Activated CD8-positive, alpha-beta T cell treated with anti-CD3 and anti-CD28 coated beads, Interleukin-2, amount 10 ng/mL, durations not matched to agents 7 days and 5 days (primary cell): ENCODE results near the gene TBCE. TPM values are rescaled to one million over a fixed set of nuclear protein-coding genes. Genes with fewer than 3 reads are reported as not detected.

Source experiments
- ATAC-seq: fragments of 150-1000 bp; cut with Tn5 transposase; one replicate; pipeline ENCODE4 v1.10.0; 2021; ENCODE audit warnings: moderate library complexity
- CTCF ChIA-PET: fragments of 350-600 bp; sonication (Branson Sonifier 250); formaldehyde crosslinking; loops from one replicate; lab custom pipeline; 2021; ENCODE audit warnings: antibody characterized with exemption; lab: Charles Lee
- POLR2A ChIA-PET: fragments of 350-600 bp; sonication (Branson Sonifier 250); formaldehyde crosslinking; loops from one replicate; lab custom pipeline; 2021; ENCODE audit warnings: antibody characterized with exemption; lab: Charles Lee
- DNase-seq: peaks from one replicate; pipeline ENCODE4 v3.0.0-alpha.2; 2020
- H3K27ac Mint-ChIP-seq: one replicate; pipeline ENCODE4 v1.8.0; 2021; ENCODE audit warnings: mild to moderate bottlenecking, mixed read lengths
- H3K27me3 Mint-ChIP-seq: one replicate; pipeline ENCODE4 v1.8.0; 2021; ENCODE audit warnings: low read depth, mixed read lengths
- H3K36me3 Mint-ChIP-seq: one replicate; pipeline ENCODE4 v1.8.0; 2021; ENCODE audit warnings: low read depth, mixed read lengths
- H3K4me1 Mint-ChIP-seq: one replicate; pipeline ENCODE4 v1.8.0; 2021; ENCODE audit warnings: low read depth, mixed read lengths
- H3K4me3 Mint-ChIP-seq: one replicate; pipeline ENCODE4 v1.8.0; 2021; ENCODE audit warnings: mild to moderate bottlenecking, mixed read lengths
- H3K9me3 Mint-ChIP-seq: one replicate; pipeline ENCODE4 v1.8.0; 2022; ENCODE audit warnings: mixed read lengths; ENCODE audit not compliant: insufficient read depth
- total RNA-seq, 2 experiments: library from RNA; stranded (reverse); gene quantifications; one replicate each; pipeline ENCODE4 v1.2.3, GENCODE V29; 2021

TBCE gene
- total RNA-seq, 2 experiments from 2014 or later, result 28.1 to 31.9 TPM

GRCh38 chr1:235426680-235427079 is 59.5 kb downstream of the TBCE start:
- ATAC-seq (no peak), DNase-seq (no peak)
- Mint-ChIP-seq H3K9me3 (no peaks in the 10 kb centered on the region), H3K27me3 (no peaks in the 10 kb centered on the region), H3K4me1 (peaks cover 26% of the 10 kb centered on the region), H3K36me3 (no peaks in the 10 kb centered on the region), H3K4me3 (no peak overlapping the region), H3K27ac (no peak overlapping the region)
- ChIA-PET CTCF (interaction anchor here (0.7 to 6.8 kb wide), 3 partner anchors 11 to 78 kb away, joined by 3 to 40 read pairs (median 3); no protein-coding TSS in a partner anchor), POLR2A (interaction anchor here (0.7 kb wide), 1 partner anchor 17 kb away, joined by 3 read pairs; no protein-coding TSS in a partner anchor)

DNA sequence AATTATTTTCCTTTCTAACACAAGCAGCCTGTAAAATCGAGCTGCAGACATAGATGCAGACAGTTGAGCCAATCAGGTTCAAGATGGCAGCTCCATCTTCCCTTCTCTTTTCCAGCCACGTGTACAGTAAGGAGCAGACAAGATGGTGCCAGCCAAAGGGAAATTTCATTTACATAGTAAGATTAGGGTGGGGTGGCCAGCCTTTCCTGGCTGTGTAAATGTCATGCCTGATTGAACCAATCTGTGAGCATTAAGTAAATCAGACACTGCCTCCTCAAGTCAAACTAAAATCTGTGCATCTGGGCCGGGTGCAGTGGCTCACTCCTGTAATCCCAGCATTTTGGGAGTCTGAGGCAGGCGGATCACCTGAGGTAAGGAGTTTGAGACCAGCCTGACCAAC is 60.2 kb downstream of the TBCE start:
- Mint-ChIP-seq H3K4me3 (no peak overlapping the region), H3K36me3 (no peaks in the 10 kb centered on the region), H3K4me1 (peaks cover 20% of the 10 kb centered on the region), H3K27me3 (no peaks in the 10 kb centered on the region), H3K9me3 (no peaks in the 10 kb centered on the region), H3K27ac (no peak overlapping the region)
- ATAC-seq (no peak), DNase-seq (no peak)
- CTCF ChIA-PET, result interaction anchor here (1.2 to 6.8 kb wide), 2 partner anchors 11 to 76 kb away, joined by 3 to 40 read pairs; no protein-coding TSS in a partner anchor
- POLR2A ChIA-PET, result interaction anchor here (0.7 kb wide), 1 partner anchor 16 kb away, joined by 3 read pairs; no protein-coding TSS in a partner anchor

GRCh38 chr1:235429143-235429542 is 61.9 kb downstream of the TBCE start:
- Mint-ChIP-seq H3K4me1 (peaks cover 4% of the 10 kb centered on the region), H3K9me3 (no peaks in the 10 kb centered on the region), H3K4me3 (no peak overlapping the region), H3K27ac (no peak overlapping the region), H3K36me3 (no peaks in the 10 kb centered on the region), H3K27me3 (no peaks in the 10 kb centered on the region)
- ATAC-seq (no peak), DNase-seq (no peak)
- CTCF ChIA-PET, result interaction anchor here (6.8 kb wide), 1 partner anchor 13 kb away, joined by 40 read pairs; no protein-coding TSS in a partner anchor
- POLR2A ChIA-PET, result no interaction called here

DNA sequence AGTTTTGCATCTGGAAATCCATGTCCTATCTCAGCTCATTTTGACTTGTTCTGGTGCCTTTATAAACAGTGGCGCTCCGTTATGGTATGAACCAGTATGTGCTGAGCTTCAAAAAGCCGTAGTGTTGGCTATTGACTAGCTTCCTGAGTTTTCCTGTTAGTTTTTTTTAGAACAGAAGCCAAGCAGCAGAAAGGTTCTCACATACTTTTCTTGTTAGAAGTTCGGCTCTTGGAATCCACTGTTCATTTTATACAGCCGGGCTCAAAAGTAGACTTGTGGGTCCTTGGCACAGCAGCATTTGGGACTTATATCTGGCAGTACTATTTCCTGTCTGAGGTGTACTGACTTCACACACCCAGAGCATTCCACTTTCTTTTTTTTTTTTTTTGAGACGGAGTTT is 63.8 kb downstream of the TBCE start:
- H3K27ac Mint-ChIP-seq, result no peak overlapping the region
- ChIA-PET POLR2A (no interaction called here), CTCF (interaction anchor here (2.6 kb wide), 1 partner anchor 14 kb away, joined by 9 read pairs; no protein-coding TSS in a partner anchor)
- H3K9me3 Mint-ChIP-seq, result no peaks in the 10 kb centered on the region
- no peaks in the 10 kb centered on the region for H3K4me1 Mint-ChIP-seq
- no peak overlapping the region for H3K4me3 Mint-ChIP-seq
- DNase-seq, result no peak
- H3K36me3 Mint-ChIP-seq, result peaks cover 6% of the 10 kb centered on the region
- no peaks in the 10 kb centered on the region for H3K27me3 Mint-ChIP-seq
- no peak for ATAC-seq

- H3K36me3 Mint-ChIP-seq, result peaks cover 20% of the 10 kb centered on the region
- H3K4me1 Mint-ChIP-seq, result no peaks in the 10 kb centered on the region
- no peak for DNase-seq
- H3K9me3 Mint-ChIP-seq, result no peaks in the 10 kb centered on the region
- ATAC-seq, result no peak
- ChIA-PET CTCF (interaction anchor here (0.6 kb wide), 1 partner anchor 82 kb away, joined by 3 read pairs; no protein-coding TSS in a partner anchor), POLR2A (no interaction called here)
- no peak overlapping the region for H3K4me3 Mint-ChIP-seq
- no peak overlapping the region for H3K27ac Mint-ChIP-seq
- no peaks in the 10 kb centered on the region for H3K27me3 Mint-ChIP-seq
Observed at GRCh38 chr1:235434001-235434400, 66.8 kb downstream of the TBCE start.

- ATAC-seq, result no peak
- no peaks in the 10 kb centered on the region for H3K27me3 Mint-ChIP-seq
- H3K27ac Mint-ChIP-seq, result no peak overlapping the region
- H3K9me3 Mint-ChIP-seq, result no peaks in the 10 kb centered on the region
- ChIA-PET CTCF (interaction anchor here (0.7 to 1.5 kb wide), 4 partner anchors 10 to 336 kb away, joined by 3 to 4 read pairs (median 4); no protein-coding TSS in a partner anchor), POLR2A (no interaction called here)
- peaks cover 39% of the 10 kb centered on the region for H3K36me3 Mint-ChIP-seq
- H3K4me1 Mint-ChIP-seq, result no peaks in the 10 kb centered on the region
- H3K4me3 Mint-ChIP-seq, result no peak overlapping the region
- no peak for DNase-seq
Observed at GRCh38 chr1:235441159-235441685, 74.0 kb downstream of the TBCE start.

DNA sequence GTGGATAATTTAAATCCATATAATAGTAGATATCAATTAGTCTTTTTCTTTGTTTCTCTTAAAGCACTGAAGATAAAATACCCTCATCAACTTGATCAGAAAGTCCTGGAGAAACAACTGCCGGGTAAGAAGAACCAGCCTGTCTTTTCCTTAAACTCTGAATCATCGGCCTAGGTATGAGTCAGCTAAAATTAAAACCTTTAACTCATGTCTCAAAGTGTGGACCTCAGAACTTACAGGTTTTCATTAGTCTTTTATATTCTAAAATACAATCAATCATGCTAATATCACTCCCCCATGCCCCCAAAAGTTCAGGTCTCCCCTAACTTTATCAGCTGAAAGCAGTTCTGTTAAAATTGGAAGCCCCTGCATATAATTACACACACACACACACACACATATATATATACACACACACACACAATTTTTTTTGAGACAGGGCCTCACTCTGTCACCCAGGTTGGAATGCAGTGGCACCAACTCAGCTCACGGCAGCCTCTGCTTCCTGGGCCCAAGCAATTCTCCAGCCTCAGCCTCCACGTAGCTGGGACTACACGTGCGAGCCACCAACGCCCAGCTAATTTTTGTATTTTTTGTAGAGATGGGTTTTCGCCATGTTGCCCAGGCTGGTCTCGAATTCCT is 75.7 kb downstream of the TBCE start:
- H3K4me3 Mint-ChIP-seq, result no peak overlapping the region
- no peaks in the 10 kb centered on the region for H3K4me1 Mint-ChIP-seq
- ATAC-seq, result no peak
- no peaks in the 10 kb centered on the region for H3K27me3 Mint-ChIP-seq
- H3K9me3 Mint-ChIP-seq, result no peaks in the 10 kb centered on the region
- POLR2A ChIA-PET, result no interaction called here
- peaks cover 37% of the 10 kb centered on the region for H3K36me3 Mint-ChIP-seq
- CTCF ChIA-PET, result interaction anchor here (0.7 to 2.3 kb wide), 4 partner anchors 20 to 62 kb away, joined by 3 to 7 read pairs (median 4); no protein-coding TSS in a partner anchor
- no peak for DNase-seq
- no peak overlapping the region for H3K27ac Mint-ChIP-seq

DNA sequence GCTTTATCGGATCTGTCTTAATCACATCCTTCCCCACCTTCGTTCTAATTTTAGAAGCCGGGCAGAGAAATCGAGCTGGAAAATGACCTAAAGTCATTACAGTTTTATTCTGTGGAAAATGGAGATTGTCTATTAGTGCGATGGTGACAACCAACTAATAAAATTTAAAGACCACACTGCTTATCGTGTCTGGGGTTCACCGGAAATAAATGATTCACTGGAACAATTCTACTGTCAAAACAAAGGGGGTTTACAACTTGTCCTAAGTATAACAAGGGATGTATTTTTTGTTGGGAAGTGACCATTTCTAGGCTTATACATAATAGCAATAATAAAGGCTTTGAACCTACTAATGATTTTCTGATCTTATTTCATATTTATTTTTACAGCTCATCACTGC is 81.4 kb downstream of the TBCE start:
- no peak for ATAC-seq
- no peak overlapping the region for H3K27ac Mint-ChIP-seq
- no peaks in the 10 kb centered on the region for H3K27me3 Mint-ChIP-seq
- no peak overlapping the region for H3K4me3 Mint-ChIP-seq
- H3K36me3 Mint-ChIP-seq, result peaks cover 41% of the 10 kb centered on the region
- H3K4me1 Mint-ChIP-seq, result no peaks in the 10 kb centered on the region
- ChIA-PET CTCF (interaction anchor here (1.0 to 2.2 kb wide), 2 partner anchors 32 to 55 kb away, joined by 4 to 6 read pairs; partner anchors contain the start of gene B3GALNT2), POLR2A (interaction anchor here (0.6 kb wide), 1 partner anchor 294 kb away, joined by 4 read pairs; no protein-coding TSS in a partner anchor)
- DNase-seq, result no peak
- no peaks in the 10 kb centered on the region for H3K9me3 Mint-ChIP-seq

GRCh38 chr1:235450433-235450832 is 83.2 kb downstream of the TBCE start:
- H3K27ac Mint-ChIP-seq, result no peak overlapping the region
- no peaks in the 10 kb centered on the region for H3K4me1 Mint-ChIP-seq
- ChIA-PET POLR2A (interaction anchor here (0.9 kb wide), 1 partner anchor 54 kb away, joined by 3 read pairs; the partner anchor contains the start of gene B3GALNT2), CTCF (interaction anchor here (0.8 to 1.9 kb wide), 3 partner anchors 9 to 63 kb away, joined by 3 to 8 read pairs (median 4); partner anchors contain the start of gene B3GALNT2)
- no peak overlapping the region for H3K4me3 Mint-ChIP-seq
- H3K36me3 Mint-ChIP-seq, result peaks cover 34% of the 10 kb centered on the region
- no peaks in the 10 kb centered on the region for H3K9me3 Mint-ChIP-seq
- DNase-seq (no peak), ATAC-seq (no peak)
- no peaks in the 10 kb centered on the region for H3K27me3 Mint-ChIP-seq

GRCh38 chr1:235450886-235451483 is 83.8 kb downstream of the TBCE start:
- no peak for ATAC-seq
- Mint-ChIP-seq H3K4me3 (no peak overlapping the region), H3K27ac (no peak overlapping the region), H3K9me3 (no peaks in the 10 kb centered on the region), H3K27me3 (no peaks in the 10 kb centered on the region), H3K36me3 (peaks cover 29% of the 10 kb centered on the region), H3K4me1 (no peaks in the 10 kb centered on the region)
- CTCF ChIA-PET, result interaction anchor here (0.8 to 1.9 kb wide), 3 partner anchors 9 to 63 kb away, joined by 3 to 8 read pairs (median 4); partner anchors contain the start of gene B3GALNT2
- POLR2A ChIA-PET, result interaction anchor here (0.9 kb wide), 1 partner anchor 54 kb away, joined by 3 read pairs; the partner anchor contains the start of gene B3GALNT2
- no peak for DNase-seq

DNA sequence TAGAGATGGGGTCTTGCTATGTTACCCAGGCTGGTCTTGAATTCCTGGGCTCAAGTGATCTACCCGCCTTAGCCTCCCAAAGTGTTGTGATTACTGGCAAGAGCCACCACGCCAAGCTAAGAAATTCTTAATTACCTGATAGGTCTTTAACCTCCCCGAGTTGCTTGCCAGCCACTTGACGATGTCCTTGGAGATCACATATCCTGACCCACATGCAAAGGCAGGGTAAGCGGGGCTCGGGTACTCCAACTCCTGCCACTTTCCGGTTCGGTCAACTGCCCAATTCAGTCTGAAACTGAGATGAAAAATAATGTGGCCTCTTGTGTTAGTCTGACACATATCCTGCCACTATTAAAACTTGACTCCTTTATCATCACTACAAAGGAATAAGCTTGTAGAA is 86.8 kb downstream of the TBCE start:
- no peak overlapping the region for H3K27ac Mint-ChIP-seq
- peaks cover 20% of the 10 kb centered on the region for H3K36me3 Mint-ChIP-seq
- CTCF ChIA-PET, result no interaction called here
- no peaks in the 10 kb centered on the region for H3K9me3 Mint-ChIP-seq
- H3K4me3 Mint-ChIP-seq, result no peak overlapping the region
- ATAC-seq, result no peak
- no peak for DNase-seq
- POLR2A ChIA-PET, result no interaction called here
- no peaks in the 10 kb centered on the region for H3K27me3 Mint-ChIP-seq
- no peaks in the 10 kb centered on the region for H3K4me1 Mint-ChIP-seq
